Mesendoderm (in vitro differentiated cells): ENCODE measurements around the gene USP4.
"Not testable (repeated sequence)": the region's sequence is repeated elsewhere in the genome, so short reads cannot be mapped to it uniquely, and the experiment has no call there.

Source experiments
- DNase-seq: peaks from one replicate; pipeline ENCODE4 v3.0.0; 2013
- H2AK5ac ChIP-seq: 2 replicates; pipeline ENCODE4 v1.6.1; 2013; ENCODE audit warnings: low read length, inconsistent platforms
- H2BK120ac ChIP-seq: 2 replicates; pipeline ENCODE4 v1.6.1; 2013; ENCODE audit warnings: low read depth, mild to moderate bottlenecking, low read length, moderate library complexity, mixed read lengths
- H2BK15ac ChIP-seq: replicated peaks from 2 replicates; pipeline ENCODE4 v1.6.1; 2013; ENCODE audit warnings: low read depth, mild to moderate bottlenecking, moderate library complexity
- H2BK5ac ChIP-seq: 2 replicates; pipeline ENCODE4 v1.6.1; 2013; ENCODE audit warnings: low read length, inconsistent platforms
- H3K18ac ChIP-seq: 2 replicates; pipeline ENCODE4 v1.6.1; 2013; ENCODE audit warnings: mild to moderate bottlenecking, low read length, mixed read lengths
- H3K23ac ChIP-seq: one replicate; pipeline ENCODE4 v1.6.1; 2013; ENCODE audit warnings: low read length
- H3K27ac ChIP-seq: 2 replicates; pipeline ENCODE4 v1.5.1; 2013; ENCODE audit warnings: low read depth, mild to moderate bottlenecking, inconsistent platforms, low read length, moderate library complexity
- H3K27me3 ChIP-seq: 2 replicates; pipeline ENCODE4 v1.6.1; 2013; ENCODE audit warnings: low read length, control low read depth, mild to moderate bottlenecking, inconsistent platforms; ENCODE audit not compliant: insufficient read depth, poor library complexity
- H3K36me3 ChIP-seq: 2 replicates; pipeline ENCODE4 v1.6.1; 2013; ENCODE audit warnings: low read length, inconsistent platforms; ENCODE audit not compliant: control insufficient read depth, insufficient read depth
- H3K4ac ChIP-seq: one replicate; pipeline ENCODE4 v1.6.1; 2013; ENCODE audit warnings: low read depth, mild to moderate bottlenecking, low read length, moderate library complexity
- H3K4me1 ChIP-seq: 2 replicates; pipeline ENCODE4 v1.6.1; 2013; ENCODE audit warnings: low read depth, low read length, inconsistent platforms; ENCODE audit not compliant: control insufficient read depth
- H3K4me2 ChIP-seq: 2 replicates; pipeline ENCODE4 v1.6.1; 2013; ENCODE audit warnings: low read length
- H3K4me3 ChIP-seq: 2 replicates; pipeline ENCODE4 v1.5.1; 2013; ENCODE audit warnings: mild to moderate bottlenecking, low read length
- H3K56ac ChIP-seq: one replicate; pipeline ENCODE4 v1.6.1; 2013; ENCODE audit warnings: low read length
- H3K79me1 ChIP-seq: 2 replicates; pipeline ENCODE4 v1.6.1; 2013; ENCODE audit warnings: low read length, inconsistent platforms
- H3K79me2 ChIP-seq: 2 replicates; pipeline ENCODE4 v1.6.1; 2013; ENCODE audit warnings: mild to moderate bottlenecking, low read length; ENCODE audit not compliant: control insufficient read depth, insufficient read depth
- H3K9ac ChIP-seq: 2 replicates; pipeline ENCODE4 v1.6.1; 2013; ENCODE audit warnings: low read length, inconsistent platforms
- H4K5ac ChIP-seq: one replicate; pipeline ENCODE4 v1.6.1; 2013; ENCODE audit warnings: low read length
- H4K8ac ChIP-seq: one replicate; pipeline ENCODE4 v1.6.1; 2013; ENCODE audit warnings: low read depth, mild to moderate bottlenecking, control low read depth, low read length, moderate library complexity
- WGBS: extraction: QIAGEN DNeasy Blood & Tissue Kit; methylation state at CpG from one replicate; pipeline ENCODE4 v1.1.7; 2013; ENCODE audit warnings: low lambda C conversion rate, missing lambda C conversion rate; ENCODE audit not compliant: insufficient coverage; ENCODE audit errors: extremely low coverage; 5-methylcytosine and 5-hydroxymethylcytosine counted together

USP4 gene

DNA sequence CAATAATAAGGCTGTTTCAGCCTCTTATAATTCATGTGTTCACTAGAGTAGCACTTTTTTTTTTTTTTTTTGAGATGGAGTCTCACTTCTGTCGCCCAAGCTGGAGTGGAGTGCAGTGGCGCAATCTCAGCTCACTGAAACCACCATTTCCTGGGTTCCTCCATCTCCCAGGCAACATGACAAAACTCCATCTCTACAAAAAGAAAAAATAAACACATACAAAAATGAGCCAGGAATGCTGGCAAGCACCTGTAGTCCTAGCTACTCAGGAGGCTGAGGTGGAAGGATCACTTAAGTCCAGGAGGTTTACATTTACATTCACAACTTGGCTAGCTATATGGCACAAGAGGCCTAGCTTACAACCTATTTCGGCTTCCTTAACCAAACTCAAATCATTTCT lies 6.8 kb downstream of the USP4 start:
- H3K27me3 ChIP-seq: no peaks in the 10 kb centered on the region

DNA sequence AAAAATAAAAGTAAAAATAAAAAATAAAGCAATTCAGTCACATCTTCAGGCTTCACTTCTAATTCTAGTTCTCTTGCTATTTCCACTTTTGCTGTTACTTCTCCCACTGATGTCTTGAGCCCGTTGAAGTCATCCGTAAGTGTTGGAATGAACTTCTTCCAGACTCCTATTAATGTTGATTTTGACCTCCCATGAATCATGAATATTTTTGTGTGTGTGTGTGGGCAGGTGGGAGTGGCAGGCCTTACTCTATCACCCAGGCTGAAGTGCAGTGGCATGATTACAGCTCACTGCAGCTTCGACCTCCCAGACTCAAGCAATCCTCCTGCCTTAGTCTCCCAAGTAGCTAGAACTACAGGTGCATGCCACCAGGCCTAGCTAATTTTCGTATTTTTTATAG lies 10.7 kb downstream of the USP4 start:
- no peak overlapping the region for H3K4me2 ChIP-seq
- no peak overlapping the region for H2BK15ac ChIP-seq
- no peak overlapping the region for H3K9ac ChIP-seq
- no peak overlapping the region for H3K23ac ChIP-seq
- H3K4ac ChIP-seq: no peak overlapping the region
- H3K27ac ChIP-seq: no peak overlapping the region
- no peaks in the 10 kb centered on the region for H3K4me1 ChIP-seq
- no peak for DNase-seq
- H2BK120ac ChIP-seq: no peak overlapping the region
- H4K5ac ChIP-seq: no peak overlapping the region
- H3K4me3 ChIP-seq: no peak overlapping the region
- no peak overlapping the region for H2AK5ac ChIP-seq
- H3K79me2 ChIP-seq: no peaks in the 10 kb centered on the region
- no peaks in the 10 kb centered on the region for H3K79me1 ChIP-seq
- H3K27me3 ChIP-seq: no peaks in the 10 kb centered on the region
- H3K36me3 ChIP-seq: peaks cover 7% of the 10 kb centered on the region
- H4K8ac ChIP-seq: no peak overlapping the region
- WGBS: no CpG with 5 or more reads among the region's 4 CpGs
- H3K18ac ChIP-seq: no peak overlapping the region
- H3K56ac ChIP-seq: no peak overlapping the region
- no peak overlapping the region for H2BK5ac ChIP-seq

More for the DNA sequence above, 6.8 kb downstream of the USP4 start:
- H3K79me2 ChIP-seq: no peaks in the 10 kb centered on the region
- H3K4me1 ChIP-seq: no peaks in the 10 kb centered on the region
- no peak overlapping the region for H3K56ac ChIP-seq
- no peak overlapping the region for H3K4me3 ChIP-seq
- no peak overlapping the region for H2BK120ac ChIP-seq
- no peaks in the 10 kb centered on the region for H3K79me1 ChIP-seq
- no peak overlapping the region for H4K5ac ChIP-seq
- H2BK5ac ChIP-seq: no peak overlapping the region
- no peak overlapping the region for H3K4me2 ChIP-seq
- H3K27ac ChIP-seq: no peak overlapping the region
- H2AK5ac ChIP-seq: no peak overlapping the region
- H4K8ac ChIP-seq: no peak overlapping the region
- H2BK15ac ChIP-seq: no peak overlapping the region
- no peak overlapping the region for H3K18ac ChIP-seq
- no peak overlapping the region for H3K4ac ChIP-seq
- no peak overlapping the region for H3K9ac ChIP-seq
- no CpG with 5 or more reads among the region's 3 CpGs for WGBS
- H3K36me3 ChIP-seq: no peaks in the 10 kb centered on the region
- no peak for DNase-seq
- no peak overlapping the region for H3K23ac ChIP-seq

DNA sequence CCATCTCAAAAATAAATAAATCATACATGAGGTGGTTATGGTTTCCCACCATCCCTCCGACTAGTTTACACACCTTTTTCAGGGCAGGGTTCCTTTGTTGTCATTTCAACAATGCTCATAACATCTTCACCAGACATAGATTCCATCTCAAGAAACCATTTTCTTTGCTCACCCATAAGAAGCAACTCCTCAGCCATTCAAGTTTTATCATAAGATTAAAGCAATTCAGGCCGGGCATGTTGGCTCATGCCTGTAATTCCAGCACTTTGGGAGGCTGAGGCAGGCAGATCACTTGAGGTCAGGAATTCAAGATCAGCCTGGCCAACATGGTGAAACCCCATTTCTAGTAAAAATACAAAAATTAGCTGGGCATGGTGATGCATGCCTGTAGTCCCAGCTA lies 11.5 kb downstream of the USP4 start:
- not testable (repeated sequence) for H3K36me3 ChIP-seq

DNA sequence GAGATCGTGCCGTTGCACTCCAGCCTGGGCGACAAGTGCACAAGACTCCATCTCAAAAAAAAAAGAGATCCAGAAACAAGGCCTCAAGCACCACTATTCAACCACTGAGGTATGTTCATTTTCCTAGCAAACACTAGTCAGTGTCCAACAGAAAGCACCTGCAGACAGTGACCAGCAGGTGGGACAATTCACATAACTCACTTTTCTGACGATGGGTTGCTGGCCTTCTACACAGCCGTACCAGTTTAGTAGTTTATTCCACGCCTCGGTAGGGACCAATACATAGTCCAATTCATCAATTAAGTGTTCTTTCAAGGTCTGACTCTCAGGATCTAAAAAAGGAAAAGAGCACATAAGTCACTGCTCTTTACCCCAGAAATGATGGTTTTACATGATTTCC lies 12.4 kb downstream of the USP4 start:
- Histone ChIP-seq H3K56ac (no peak overlapping the region), H4K8ac (no peak overlapping the region), H3K4ac (no peak overlapping the region), H2BK120ac (no peak overlapping the region), H3K27me3 (no peaks in the 10 kb centered on the region), H2AK5ac (no peak overlapping the region), H3K4me2 (no peak overlapping the region), H2BK15ac (no peak overlapping the region), H3K4me3 (no peak overlapping the region), H3K9ac (no peak overlapping the region), H3K23ac (no peak overlapping the region), H3K4me1 (no peaks in the 10 kb centered on the region), H3K36me3 (peaks cover 7% of the 10 kb centered on the region), H3K79me2 (no peaks in the 10 kb centered on the region), H2BK5ac (no peak overlapping the region), H3K18ac (no peak overlapping the region), H3K79me1 (no peaks in the 10 kb centered on the region), H3K27ac (no peak overlapping the region), H4K5ac (no peak overlapping the region)
- no CpG with 5 or more reads among the region's 7 CpGs for WGBS
- peak; percentile 24 for DNase-seq

More for the DNA sequence above, 11.5 kb downstream of the USP4 start:
- H3K79me1 ChIP-seq, H3K4ac ChIP-seq, H3K4me1 ChIP-seq, H2BK5ac ChIP-seq, H3K27me3 ChIP-seq, H2AK5ac ChIP-seq, H3K18ac ChIP-seq, H3K4me3 ChIP-seq, H3K56ac ChIP-seq, H2BK15ac ChIP-seq, DNase-seq, H3K4me2 ChIP-seq, H3K9ac ChIP-seq, H4K5ac ChIP-seq, H3K79me2 ChIP-seq, H4K8ac ChIP-seq, H3K23ac ChIP-seq, H3K27ac ChIP-seq, H2BK120ac ChIP-seq: not testable (repeated sequence)
- no CpG with 5 or more reads among the region's 2 CpGs for WGBS

DNA sequence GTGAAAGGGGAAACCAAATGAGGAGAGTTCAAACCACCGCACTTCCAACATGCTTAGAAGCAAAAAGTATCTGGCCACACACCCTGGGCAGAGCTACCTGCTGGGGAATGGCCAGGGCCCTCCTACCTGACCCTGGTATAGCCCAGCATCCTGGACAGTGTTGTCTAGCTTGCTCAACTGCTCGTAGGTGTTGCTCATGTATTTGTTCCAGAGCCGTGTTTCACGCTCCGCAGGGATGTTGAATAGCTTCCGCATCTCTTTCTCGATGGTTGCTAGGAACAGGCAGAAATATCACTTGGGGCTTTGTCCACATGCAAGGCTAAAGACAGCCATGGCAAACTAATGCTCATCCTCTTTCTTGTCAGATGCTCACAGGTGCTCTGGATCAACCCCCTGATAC lies 15.1 kb downstream of the USP4 start:
- Histone ChIP-seq H3K23ac (no peak overlapping the region), H3K79me2 (no peaks in the 10 kb centered on the region), H3K18ac (no peak overlapping the region), H3K27ac (no peak overlapping the region), H3K4me3 (no peak overlapping the region), H3K27me3 (no peaks in the 10 kb centered on the region), H3K4me1 (no peaks in the 10 kb centered on the region), H3K36me3 (peaks cover 7% of the 10 kb centered on the region), H3K9ac (no peak overlapping the region), H3K4me2 (no peak overlapping the region), H3K79me1 (no peaks in the 10 kb centered on the region), H2BK5ac (no peak overlapping the region), H2AK5ac (no peak overlapping the region), H3K4ac (no peak overlapping the region), H2BK120ac (no peak overlapping the region), H4K5ac (no peak overlapping the region), H4K8ac (no peak overlapping the region), H2BK15ac (no peak overlapping the region), H3K56ac (no peak overlapping the region)
- no peak for DNase-seq
- WGBS: no CpG with 5 or more reads among the region's 7 CpGs

DNA sequence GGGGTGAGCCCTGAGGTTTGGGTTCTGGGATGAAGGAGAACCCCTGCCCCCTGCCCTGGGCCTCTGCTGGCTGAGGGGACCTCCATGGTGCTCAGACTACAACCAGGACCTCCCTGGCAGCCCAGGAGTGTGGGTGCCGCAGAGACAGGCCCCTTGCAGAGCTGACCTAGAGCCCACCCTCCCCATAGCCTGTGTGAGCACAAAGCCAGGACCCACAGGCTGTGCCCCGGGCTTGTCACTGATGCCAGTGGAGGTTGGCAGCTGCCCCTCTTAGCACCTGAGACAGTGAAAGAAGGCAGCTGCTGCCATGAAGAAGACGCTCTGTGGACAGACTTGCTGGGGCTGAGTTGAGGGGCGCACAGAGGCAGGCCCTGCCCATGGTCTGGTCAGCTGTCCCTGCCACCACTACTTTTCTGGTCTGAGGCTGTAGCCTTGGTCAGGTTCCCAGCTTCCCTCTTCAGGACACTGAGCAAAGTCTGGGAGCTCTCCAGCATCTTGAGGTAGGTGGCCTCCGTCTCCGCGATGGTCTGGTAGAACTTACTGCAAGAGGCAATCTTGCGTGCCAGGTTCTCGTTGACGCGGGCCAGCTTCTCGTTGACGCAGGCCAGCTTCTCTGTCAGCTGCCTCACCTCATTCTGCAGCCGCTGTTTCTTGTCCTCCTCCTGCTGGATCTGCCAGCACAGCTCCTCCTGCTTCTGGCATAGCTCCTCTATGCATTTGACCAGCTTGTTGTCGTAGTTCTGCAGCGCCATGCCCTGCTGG lies 23.0 kb downstream of the USP4 start:
- Histone ChIP-seq H2BK5ac (no peak overlapping the region), H3K4ac (no peak overlapping the region), H3K79me1 (no peaks in the 10 kb centered on the region), H3K4me2 (no peak overlapping the region), H3K18ac (no peak overlapping the region), H3K36me3 (peaks cover 3% of the 10 kb centered on the region), H3K9ac (no peak overlapping the region), H4K8ac (no peak overlapping the region), H2BK15ac (no peak overlapping the region), H3K27ac (no peak overlapping the region), H3K79me2 (no peaks in the 10 kb centered on the region), H3K4me3 (no peak overlapping the region), H3K56ac (no peak overlapping the region), H2AK5ac (no peak overlapping the region), H3K27me3 (no peaks in the 10 kb centered on the region), H2BK120ac (no peak overlapping the region), H4K5ac (no peak overlapping the region), H3K4me1 (no peaks in the 10 kb centered on the region), H3K23ac (no peak overlapping the region)
- DNase-seq: no peak
- WGBS: no CpG with 5 or more reads among the region's 16 CpGs
